ENCODE measurements around the gene SDC3.

GRCh38 chr1:30845237-30845903 lies 63.2 kb downstream of the SDC3 start:
- TF ChIP-seq CTCF (IDR thresholded peaks at IDR 0.05) (no peak), POLR2AphosphoS5 (IDR thresholded peaks at IDR 0.05) (no peak)

Data from esophagus muscularis mucosa (tissue), 3 donors.